ENCODE measurements around the gene SLC51A. TPM values are rescaled to one million over a fixed set of nuclear protein-coding genes. Genes with fewer than 3 reads are reported as not detected.
"Not testable (repeated sequence)": the region's sequence is repeated elsewhere in the genome, so short reads cannot be mapped to it uniquely, and the experiment has no call there.

Gene SLC51A
- total and polyA plus RNA-seq, 7 donors, result 0.31 to 0.44 (median 0.39) TPM; not detected in 3

DNA sequence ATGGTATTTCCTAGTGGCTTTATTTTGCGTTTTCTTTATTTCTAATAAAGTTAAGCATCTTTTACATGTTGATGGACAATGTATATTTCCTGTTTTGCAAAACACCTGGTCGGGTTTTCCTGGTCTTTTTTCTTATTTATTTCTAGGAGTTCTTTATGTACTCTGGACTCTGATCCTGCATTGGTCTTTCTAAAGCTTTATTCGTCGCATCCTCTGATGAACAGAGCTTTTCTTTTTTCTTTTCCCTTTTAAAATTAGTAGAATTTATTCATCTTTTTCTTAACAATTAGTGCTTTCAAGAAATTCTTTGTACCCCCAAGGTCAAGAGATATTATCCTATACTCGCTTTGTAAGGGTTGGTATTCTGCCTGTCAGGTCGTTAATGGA is 37.3 kb upstream of the SLC51A start:
- no peak for ATAC-seq
- no peak for TF ChIP-seq CTCF (IDR thresholded peaks at IDR 0.05)
- no peaks in the 10 kb centered on the region for H3K36me3 ChIP-seq (ENCODE audit: insufficient read depth in 1 of 2, low read depth in 1 of 2)
- H3K4me1 ChIP-seq, result peaks cover 12% of the 10 kb centered on the region
- intact Hi-C loops (cut with DNase I), result no loop called here
- WGBS, 3 donors, result 48 to 68% (median 49%) methylated on average over 6 of the region's 6 CpGs
- H3K27me3 ChIP-seq (ENCODE audit: insufficient read depth in 3 of 3, low read length in 2 of 3), result no peaks in the 10 kb centered on the region
- no peaks in the 10 kb centered on the region for H3K9me3 ChIP-seq
- peak overlapping the region; percentile 5 for H3K4me3 ChIP-seq
- no peak for DNase-seq
- H3K27ac ChIP-seq, result peak overlapping the region; percentile 91

- peak overlapping the region; percentile 91 for H3K27ac ChIP-seq
- DNase-seq (peak; percentile 47 to 79), ATAC-seq (peak; percentile 89 to 94 (median 92))
- peak overlapping the region; percentile 35 for H3K4me3 ChIP-seq
- no peak for TF ChIP-seq CTCF (IDR thresholded peaks at IDR 0.05)
- intact Hi-C loops (cut with DNase I), result no loop called here
- H3K27me3 ChIP-seq (ENCODE audit: insufficient read depth in 3 of 3, low read length in 2 of 3), result no peaks in the 10 kb centered on the region
- H3K4me1 ChIP-seq, result peaks cover 8% of the 10 kb centered on the region
- WGBS, 3 donors, result 20 to 21% (median 21%) methylated on average over 24 of the region's 24 CpGs
- H3K9me3 ChIP-seq, result no peaks in the 10 kb centered on the region
- no peaks in the 10 kb centered on the region for H3K36me3 ChIP-seq (ENCODE audit: insufficient read depth in 1 of 2, low read depth in 1 of 2)
These were observed 36.7 kb upstream of the SLC51A start for GRCh38 chr3:196179380-196180308.

- intact Hi-C loops (cut with DNase I), result no loop called here
- Histone ChIP-seq H3K4me3 (no peak overlapping the region), H3K9me3 (no peaks in the 10 kb centered on the region), H3K4me1 (peaks cover 4% of the 10 kb centered on the region), H3K36me3 (ENCODE audit: insufficient read depth in 1 of 2, low read depth in 1 of 2) (no peaks in the 10 kb centered on the region), H3K27ac (peak overlapping the region; percentile 91), H3K27me3 (ENCODE audit: insufficient read depth in 3 of 3, low read length in 2 of 3) (no peaks in the 10 kb centered on the region)
- DNase-seq, result peak in 1 of 2 donors; percentile 10
- 68 to 79% (median 71%) methylated on average over 7 to 9 of the region's 9 CpGs for WGBS, 3 donors
- TF ChIP-seq CTCF (IDR thresholded peaks at IDR 0.05), result no peak
- no peak for ATAC-seq
These were observed 36.0 kb upstream of the SLC51A start for GRCh38 chr3:196180346-196180745.

DNA sequence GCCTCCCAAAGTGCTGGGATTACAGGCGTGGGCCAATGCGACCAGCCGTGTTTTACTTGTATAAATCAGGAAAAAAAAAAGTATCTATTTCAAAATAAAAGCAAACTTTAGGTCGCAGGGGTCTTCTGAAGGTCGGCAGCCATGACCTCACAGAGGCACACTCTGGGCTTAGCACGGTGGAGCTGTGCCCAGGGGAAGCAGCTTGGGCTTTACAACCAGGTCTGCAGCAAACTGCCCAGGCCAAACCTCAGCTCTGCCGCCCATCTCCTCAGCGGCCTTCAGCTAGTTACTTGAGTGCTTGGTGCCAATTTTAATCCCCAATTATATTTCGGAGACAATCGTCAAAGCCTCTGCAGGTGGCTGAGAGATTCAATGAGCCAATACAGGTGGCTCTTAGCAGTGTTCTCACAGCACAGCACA is 35.2 kb upstream of the SLC51A start:
- peak in 1 of 2 donors; percentile 28 for DNase-seq
- H3K27me3 ChIP-seq (ENCODE audit: insufficient read depth in 3 of 3, low read length in 2 of 3), result no peaks in the 10 kb centered on the region
- WGBS, 3 donors, result 71 to 82% (median 76%) methylated on average over 10 of the region's 10 CpGs

GRCh38 chr3:196184169-196184432 is 32.2 kb upstream of the SLC51A start:
- ATAC-seq; H3K36me3 ChIP-seq (ENCODE audit: insufficient read depth in 1 of 2, low read depth in 1 of 2); H3K27ac ChIP-seq; H3K9me3 ChIP-seq; intact Hi-C loops (cut with DNase I); H3K27me3 ChIP-seq (ENCODE audit: insufficient read depth in 3 of 3, low read length in 2 of 3); DNase-seq; H3K4me3 ChIP-seq: not testable (repeated sequence)
- 92 to 95% (median 94%) methylated on average over 4 of the region's 4 CpGs for WGBS, 3 donors
- peaks cover 10% of the 10 kb centered on the region for H3K4me1 ChIP-seq

More for the DNA sequence above, 35.2 kb upstream of the SLC51A start:
- ATAC-seq, result no peak
- H3K9me3 ChIP-seq, result no peaks in the 10 kb centered on the region
- H3K27ac ChIP-seq, result no peak overlapping the region
- H3K36me3 ChIP-seq (ENCODE audit: insufficient read depth in 1 of 2, low read depth in 1 of 2), result no peaks in the 10 kb centered on the region
- TF ChIP-seq CTCF (IDR thresholded peaks at IDR 0.05), result no peak
- intact Hi-C loops (cut with DNase I), result no loop called here
- H3K4me1 ChIP-seq, result peaks cover 4% of the 10 kb centered on the region
- H3K4me3 ChIP-seq, result no peak overlapping the region

Data from psoas muscle (tissue), 8 donors.